NAMALWA (cell line): ENCODE results near the gene MXD4.

Source experiments
- DNase-seq: peaks from one replicate; pipeline ENCODE4 v3.0.0-alpha.2; 2015; ENCODE audit warnings: low spot score

The MXD4 gene

GRCh38 chr4:2262145-2262943 lies 435 bp upstream of the MXD4 start:
- DNase-seq, result peak; percentile 98

- DNase-seq, result peak; percentile 65
Measured at GRCh38 chr4:2261110-2261852, 628 bp downstream of the MXD4 start.

- DNase-seq, result no peak
Measured at GRCh38 chr4:2260344-2261109, 1.4 kb downstream of the MXD4 start.

GRCh38 chr4:2259541-2260343 lies 2.2 kb downstream of the MXD4 start:
- no peak for DNase-seq

GRCh38 chr4:2259036-2259540 lies 2.8 kb downstream of the MXD4 start:
- DNase-seq, result no peak

GRCh38 chr4:2258091-2259035 lies 3.5 kb downstream of the MXD4 start:
- no peak for DNase-seq

- no peak for DNase-seq
Measured at GRCh38 chr4:2257361-2258081, 4.4 kb downstream of the MXD4 start.

- DNase-seq, result no peak
Measured at GRCh38 chr4:2256781-2257191, 5.1 kb downstream of the MXD4 start.

- DNase-seq, result no peak
Measured at GRCh38 chr4:2256156-2256731, 5.7 kb downstream of the MXD4 start.

GRCh38 chr4:2255501-2256155 lies 6.3 kb downstream of the MXD4 start:
- DNase-seq, result no peak

- DNase-seq, result no peak
Measured at GRCh38 chr4:2254665-2255500, 7.0 kb downstream of the MXD4 start.

- DNase-seq, result no peak
Measured at GRCh38 chr4:2253160-2254084, 8.5 kb downstream of the MXD4 start.

GRCh38 chr4:2252530-2253091 lies 9.3 kb downstream of the MXD4 start:
- no peak for DNase-seq

GRCh38 chr4:2251795-2252529 lies 9.9 kb downstream of the MXD4 start:
- DNase-seq, result no peak

GRCh38 chr4:2251073-2251794 lies 10.7 kb downstream of the MXD4 start:
- no peak for DNase-seq
